Brain microvascular endothelial cell (primary cell): ENCODE data around the gene RELA.

ENCODE experiments used
- DNase-seq: peaks from one replicate; pipeline ENCODE4 v3.0.0-alpha.2; 2020
- H3K27ac ChIP-seq: fragments of 250-450 bp; sonication (Bioruptor Pico); 2 replicates; pipeline ENCODE4 v1.5.1; 2020; ENCODE audit warnings: mild to moderate bottlenecking, moderate library complexity
- H3K27me3 ChIP-seq: fragments of 250-450 bp; sonication (Bioruptor Pico); replicated peaks from 2 replicates; pipeline ENCODE4 v1.5.1; 2020; ENCODE audit warnings: mild to moderate bottlenecking
- H3K36me3 ChIP-seq: fragments of 250-450 bp; sonication (Bioruptor Pico); replicated peaks from 2 replicates; pipeline ENCODE4 v1.5.1; 2020; ENCODE audit warnings: mild to moderate bottlenecking
- H3K4me3 ChIP-seq: 2 replicates; pipeline ENCODE4 v1.5.1; 2011; ENCODE audit warnings: low read depth, mild to moderate bottlenecking, control low read depth, low read length, moderate library complexity
- CTCF ChIP-seq: IDR thresholded peaks from 2 replicates; pipeline ENCODE4 v1.5.1; 2011; ENCODE audit warnings: low read depth, mild to moderate bottlenecking, moderate library complexity, low read length, control low read depth, inconsistent platforms; ENCODE audit errors: missing control alignments
- in situ Hi-C: cut with HindIII; loops from 2 replicates; pipeline ENCODE4 v1.10.0; 2017; ENCODE audit warnings: low sequenced_read_pairs, low pct_ligation_motif_present

RELA gene

GRCh38 chr11:65606876-65607613, 55.7 kb downstream of the RELA start:
- peak; percentile 91 for DNase-seq
- H3K4me3 ChIP-seq = peak overlapping the region; percentile 35
- H3K36me3 ChIP-seq = peaks cover 37% of the 10 kb centered on the region
- TF ChIP-seq CTCF = no peak
- no peaks in the 10 kb centered on the region for H3K27me3 ChIP-seq
- in situ Hi-C loops = no loop called here
- no peak overlapping the region for H3K27ac ChIP-seq

GRCh38 chr11:65604258-65604657, 58.5 kb downstream of the RELA start:
- TF ChIP-seq CTCF = no peak
- Histone ChIP-seq H3K36me3 (peaks cover 37% of the 10 kb centered on the region), H3K27me3 (no peaks in the 10 kb centered on the region), H3K27ac (no peak overlapping the region), H3K4me3 (no peak overlapping the region)
- no peak for DNase-seq
- in situ Hi-C loops = no loop called here
